A549 (cell line): ENCODE data around the gene NT5C3B. TPM values are rescaled to one million over a fixed set of nuclear protein-coding genes. Genes with fewer than 3 reads are reported as not detected.
A peak's percentile ranks its signal among the peaks of the same experiment; 100 is the strongest.

ENCODE experiments used
- ATAC-seq, 2 experiments: fragments of 200-7000 bp in 1 of 2; fragments of >200 bp in 1 of 2; cut with Nextera tagmentation in 1 of 2; cut with Tn5 transposase in 1 of 2; 3 replicates each; pipeline versions ENCODE4 v1.8.0 to v1.9.1; 2018 to 2020; ENCODE audit warnings: mild to moderate bottlenecking in 1 of 2, moderate library complexity in 1 of 2
- CTCF ChIA-PET: fragments of 300-600 bp; sonication (Branson Sonifier 250); formaldehyde crosslinking; extraction: SDS; loops from one replicate; lab custom pipeline; 2021; ENCODE audit warnings: antibody characterized with exemption, inconsistent platforms; lab: Yijun Ruan, JAX
- POLR2A ChIA-PET: fragments of 350-600 bp; formaldehyde crosslinking; extraction: SDS; loops from one replicate; lab custom pipeline; 2021; ENCODE audit warnings: antibody characterized with exemption, inconsistent platforms; lab: Yijun Ruan, JAX
- DNase-seq, 2 experiments: peaks; one replicate each; pipeline versions ENCODE4 v3.0.0 to v3.0.0-alpha.2; 2011 to 2016; ENCODE audit warnings: low read depth in 1 of 2, low spot score in 1 of 2
- FAIRE-seq: peaks from 2 replicates; lab custom pipeline; 2011; peaks lifted over from hg19 to GRCh38; lab: Jason Lieb, UNC
- H3K27ac ChIP-seq, 2 experiments: fragments of >200 bp; sonication (Bioruptor Twin); formaldehyde crosslinking; 3 replicates each; pipeline ENCODE4 v1.5.1; 2016 to 2017
- H3K4me1 ChIP-seq: fragments of >200 bp; sonication (Bioruptor Twin); formaldehyde crosslinking; 3 replicates; pipeline ENCODE4 v1.6.1; 2016
- H3K4me2 ChIP-seq: fragments of >200 bp; sonication (Bioruptor Twin); formaldehyde crosslinking; 3 replicates; pipeline ENCODE4 v1.6.1; 2016
- H3K4me3 ChIP-seq: fragments of >200 bp; sonication (Bioruptor Twin); formaldehyde crosslinking; 3 replicates; pipeline ENCODE4 v1.5.1; 2016
- H3K9me3 ChIP-seq: fragments of >200 bp; sonication (Bioruptor Twin); formaldehyde crosslinking; 3 replicates; pipeline ENCODE4 v1.6.1; 2016
- BHLHE40 ChIP-seq: IDR thresholded peaks from 2 replicates; pipeline ENCODE4 v1.6.1; 2012; ENCODE audit warnings: low read depth, low read length, inconsistent platforms
- CEBPB ChIP-seq, 2 experiments: fragments of >200 bp in 1 of 2; sonication (Bioruptor Twin) in 1 of 2; formaldehyde crosslinking in 1 of 2; IDR thresholded peaks; 2 replicates each; pipeline ENCODE4 v1.6.1; 2012 to 2016
- CHD4 ChIP-seq: fragments of 200-600 bp; sonication (generic); IDR thresholded peaks from 2 replicates; pipeline ENCODE4 v1.6.1; 2016; ENCODE audit warnings: antibody characterized with exemption, mild to moderate bottlenecking, borderline replicate concordance
- CTCF ChIP-seq: fragments of >200 bp; sonication (Bioruptor Twin); formaldehyde crosslinking; IDR thresholded peaks from 3 replicates; pipeline ENCODE4 v1.5.1; 2016
- ELK1 ChIP-seq: fragments of 150-350 bp; IDR thresholded peaks from 2 replicates; pipeline ENCODE4 v1.6.1; 2014; ENCODE audit warnings: low read depth, mild to moderate bottlenecking, low read length
- EP300 ChIP-seq, 2 experiments: fragments of >200 bp; sonication (Bioruptor Twin); formaldehyde crosslinking; IDR thresholded peaks; 2 replicates in 1 of 2; 3 replicates in 1 of 2; pipeline ENCODE4 v1.6.1; 2016 to 2017
- ESRRA ChIP-seq: fragments of 150-350 bp; IDR thresholded peaks from 2 replicates; pipeline ENCODE4 v1.6.1; 2014; ENCODE audit warnings: mild to moderate bottlenecking, low read length, borderline replicate concordance
- FOXS1 ChIP-seq: fragments of 250-450 bp; sonication (Bioruptor Pico); IDR thresholded peaks from 2 replicates; pipeline ENCODE4 v1.5.0; 2020; ENCODE audit warnings: mild to moderate bottlenecking, moderate library complexity
- GATA3 ChIP-seq: IDR thresholded peaks from 2 replicates; pipeline ENCODE4 v1.6.1; 2012; ENCODE audit warnings: borderline replicate concordance
- HDAC2 ChIP-seq: fragments of 200-600 bp; sonication (generic); IDR thresholded peaks from 2 replicates; pipeline ENCODE4 v1.6.1; 2016
- HES2 ChIP-seq: fragments of >200 bp; sonication (Bioruptor Twin); formaldehyde crosslinking; IDR thresholded peaks from 2 replicates; pipeline ENCODE4 v1.6.1; 2016
- JUN ChIP-seq, 2 experiments: fragments of >200 bp; sonication (Bioruptor Twin); formaldehyde crosslinking; IDR thresholded peaks; 2 replicates in 1 of 2; 3 replicates in 1 of 2; pipeline ENCODE4 v1.6.1; 2016 to 2017
- MAFK ChIP-seq: fragments of 450-650 bp; IDR thresholded peaks from 2 replicates; pipeline ENCODE4 v1.6.1; 2014; ENCODE audit not compliant: partially characterized antibody
- MAZ ChIP-seq: fragments of 150-350 bp; IDR thresholded peaks from 2 replicates; pipeline ENCODE4 v1.6.1; 2014; ENCODE audit warnings: antibody characterized with exemption, low read depth, low read length, borderline replicate concordance
- NPAS2 ChIP-seq: fragments of 250-450 bp; sonication (Bioruptor Pico); IDR thresholded peaks from 2 replicates; pipeline ENCODE4 v1.8.0; 2022; ENCODE audit warnings: mild to moderate bottlenecking, moderate library complexity, borderline replicate concordance
- NR3C1 ChIP-seq: fragments of >200 bp; sonication (Bioruptor Twin); formaldehyde crosslinking; IDR thresholded peaks from 3 replicates; pipeline ENCODE4 v1.6.1; 2017
- PHF8 ChIP-seq: fragments of 200-600 bp; sonication (generic); IDR thresholded peaks from 2 replicates; pipeline ENCODE4 v1.6.1; 2016; ENCODE audit warnings: low read depth, mild to moderate bottlenecking, antibody characterized with exemption, moderate library complexity, borderline replicate concordance
- RARB ChIP-seq: fragments of 250-450 bp; sonication (Bioruptor Pico); IDR thresholded peaks from 2 replicates; pipeline ENCODE4 v1.8.0; 2021; ENCODE audit warnings: mild to moderate bottlenecking, moderate library complexity
- RNF2 ChIP-seq: fragments of 200-600 bp; sonication (generic); IDR thresholded peaks from 2 replicates; pipeline ENCODE4 v1.6.1; 2016; ENCODE audit warnings: low read depth, mild to moderate bottlenecking, antibody characterized with exemption, moderate library complexity, borderline replicate concordance
- SMC3 ChIP-seq: fragments of >200 bp; sonication (Bioruptor Twin); formaldehyde crosslinking; IDR thresholded peaks from 3 replicates; pipeline ENCODE4 v1.6.1; 2018; ENCODE audit warnings: inconsistent platforms
- TFCP2L1 ChIP-seq: fragments of 250-450 bp; sonication (Bioruptor Pico); IDR thresholded peaks from 2 replicates; pipeline ENCODE4 v1.5.0; 2021; ENCODE audit warnings: mild to moderate bottlenecking
- TP53 ChIP-seq: fragments of 250-450 bp; sonication (Bioruptor Pico); IDR thresholded peaks from 2 replicates; pipeline ENCODE4 v1.5.0; 2021; ENCODE audit warnings: mild to moderate bottlenecking, moderate library complexity
- ZFP36 ChIP-seq: fragments of 450-650 bp; IDR thresholded peaks from 2 replicates; pipeline ENCODE4 v1.6.1; 2014; ENCODE audit warnings: borderline replicate concordance; ENCODE audit not compliant: partially characterized antibody
- WGBS: methylation state at CpG from one replicate; pipeline ENCODE4 v1.1.6; 2017; ENCODE audit errors: missing lambda C conversion rate; 5-methylcytosine and 5-hydroxymethylcytosine counted together
- polyA plus RNA-seq, 4 experiments: library from polyadenylated mRNA; depleted of rRNA in 3 of 4; stranded (reverse); fragments of >200 nt; fragmentation: RNase III in 1 of 4; extraction: RNeasy Plus Mini Kit Qiagen cat#74134 plus additional on column Dnase treatment in 1 of 4; gene quantifications; 2 replicates in 3 of 4; 3 replicates in 1 of 4; pipeline ENCODE4 v1.2.3, GENCODE V29; 2011 to 2017
- TF ChIP-seq, protein P1 (sequence below): IDR thresholded peaks from 2 replicates; pipeline ENCODE4 v1.6.1; 2012; ENCODE audit warnings: low read depth, borderline replicate concordance
- TF ChIP-seq, protein P2 (sequence below): fragments of 200-600 bp; sonication (generic); IDR thresholded peaks from 2 replicates; pipeline ENCODE4 v1.6.1; 2016; ENCODE audit warnings: antibody characterized with exemption, mild to moderate bottlenecking, moderate library complexity
- TF ChIP-seq, protein P3 (sequence below): IDR thresholded peaks from 2 replicates; pipeline ENCODE4 v1.6.1; 2012

The NT5C3B gene
- polyA plus RNA-seq, 2 of the 4 experiments (the other 2 are of a cell fraction): 109 to 171 TPM

DNA sequence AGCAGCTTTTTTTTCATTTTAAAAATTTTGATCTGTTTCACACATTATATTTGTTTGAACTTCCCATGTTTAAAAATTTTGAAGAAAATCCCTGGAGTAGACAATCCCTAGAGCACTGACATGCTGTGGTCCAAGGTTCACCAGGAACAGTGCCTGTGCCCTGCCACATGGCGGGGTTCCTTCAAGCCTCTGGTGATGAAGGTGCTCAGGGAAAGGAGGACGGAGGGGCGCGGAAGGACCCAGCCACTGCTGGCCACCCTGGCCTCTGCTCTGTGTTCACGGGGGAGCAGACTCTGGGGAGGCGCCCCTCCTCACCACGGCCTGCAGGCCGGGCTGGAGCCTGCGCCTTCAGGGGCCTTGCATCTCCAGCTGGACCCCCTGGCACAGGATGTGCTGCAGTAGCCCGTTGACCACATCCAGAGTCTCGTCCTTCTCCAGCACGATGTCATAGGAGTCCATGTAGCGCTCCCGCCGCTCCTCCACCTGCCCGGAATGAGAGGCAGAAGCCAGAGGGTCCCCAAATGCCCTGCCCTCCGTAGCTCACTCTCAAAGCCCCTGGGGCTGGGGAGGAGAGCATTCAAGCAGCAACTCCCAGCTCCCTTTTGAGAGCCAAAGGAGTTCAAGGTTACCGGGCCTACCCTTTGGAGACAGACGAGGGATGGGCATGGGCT is 10.7 kb downstream of the NT5C3B start:
- no peaks in the 10 kb centered on the region for H3K9me3 ChIP-seq
- ChIA-PET POLR2A (no interaction called here), CTCF (interaction anchor here (0.6 to 3.6 kb wide), 8 partner anchors 9 to 270 kb away, joined by 3 to 14 read pairs (median 3); partner anchors contain the start of genes FKBP10 and P3H4)
- no peak overlapping the region for H3K4me2 ChIP-seq
- H3K27ac ChIP-seq: no peak overlapping the region
- DNase-seq: no peak
- no peak overlapping the region for H3K4me3 ChIP-seq
- WGBS: 87% methylated on average over 17 of the region's 19 CpGs
- no peaks in the 10 kb centered on the region for H3K4me1 ChIP-seq
- TF ChIP-seq HDAC2 (no peak), SMC3 (no peak), RARB (CRISPR knock-in tag) (no peak), BHLHE40 (no peak), TP53 (no peak), ELK1 (no peak), NR3C1 (no peak), TFCP2L1 (CRISPR knock-in tag) (no peak), JUN (IDR thresholded peaks at IDR 0.05) (no peak), NPAS2 (CRISPR knock-in tag) (no peak), EP300 (IDR thresholded peaks at IDR 0.05) (no peak), ESRRA (no peak), CHD4 (no peak)
- TF ChIP-seq, protein P1, sequence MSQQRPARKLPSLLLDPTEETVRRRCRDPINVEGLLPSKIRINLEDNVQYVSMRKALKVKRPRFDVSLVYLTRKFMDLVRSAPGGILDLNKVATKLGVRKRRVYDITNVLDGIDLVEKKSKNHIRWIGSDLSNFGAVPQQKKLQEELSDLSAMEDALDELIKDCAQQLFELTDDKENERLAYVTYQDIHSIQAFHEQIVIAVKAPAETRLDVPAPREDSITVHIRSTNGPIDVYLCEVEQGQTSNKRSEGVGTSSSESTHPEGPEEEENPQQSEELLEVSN: no peak
- TF ChIP-seq, protein P2, sequence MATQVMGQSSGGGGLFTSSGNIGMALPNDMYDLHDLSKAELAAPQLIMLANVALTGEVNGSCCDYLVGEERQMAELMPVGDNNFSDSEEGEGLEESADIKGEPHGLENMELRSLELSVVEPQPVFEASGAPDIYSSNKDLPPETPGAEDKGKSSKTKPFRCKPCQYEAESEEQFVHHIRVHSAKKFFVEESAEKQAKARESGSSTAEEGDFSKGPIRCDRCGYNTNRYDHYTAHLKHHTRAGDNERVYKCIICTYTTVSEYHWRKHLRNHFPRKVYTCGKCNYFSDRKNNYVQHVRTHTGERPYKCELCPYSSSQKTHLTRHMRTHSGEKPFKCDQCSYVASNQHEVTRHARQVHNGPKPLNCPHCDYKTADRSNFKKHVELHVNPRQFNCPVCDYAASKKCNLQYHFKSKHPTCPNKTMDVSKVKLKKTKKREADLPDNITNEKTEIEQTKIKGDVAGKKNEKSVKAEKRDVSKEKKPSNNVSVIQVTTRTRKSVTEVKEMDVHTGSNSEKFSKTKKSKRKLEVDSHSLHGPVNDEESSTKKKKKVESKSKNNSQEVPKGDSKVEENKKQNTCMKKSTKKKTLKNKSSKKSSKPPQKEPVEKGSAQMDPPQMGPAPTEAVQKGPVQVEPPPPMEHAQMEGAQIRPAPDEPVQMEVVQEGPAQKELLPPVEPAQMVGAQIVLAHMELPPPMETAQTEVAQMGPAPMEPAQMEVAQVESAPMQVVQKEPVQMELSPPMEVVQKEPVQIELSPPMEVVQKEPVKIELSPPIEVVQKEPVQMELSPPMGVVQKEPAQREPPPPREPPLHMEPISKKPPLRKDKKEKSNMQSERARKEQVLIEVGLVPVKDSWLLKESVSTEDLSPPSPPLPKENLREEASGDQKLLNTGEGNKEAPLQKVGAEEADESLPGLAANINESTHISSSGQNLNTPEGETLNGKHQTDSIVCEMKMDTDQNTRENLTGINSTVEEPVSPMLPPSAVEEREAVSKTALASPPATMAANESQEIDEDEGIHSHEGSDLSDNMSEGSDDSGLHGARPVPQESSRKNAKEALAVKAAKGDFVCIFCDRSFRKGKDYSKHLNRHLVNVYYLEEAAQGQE: no peak
- TF ChIP-seq, all 56 proteins: peak for 0
- ATAC-seq (peak; percentile 6 to 41; a peak in 3 of 6 replicates), FAIRE-seq (no peak)

DNA sequence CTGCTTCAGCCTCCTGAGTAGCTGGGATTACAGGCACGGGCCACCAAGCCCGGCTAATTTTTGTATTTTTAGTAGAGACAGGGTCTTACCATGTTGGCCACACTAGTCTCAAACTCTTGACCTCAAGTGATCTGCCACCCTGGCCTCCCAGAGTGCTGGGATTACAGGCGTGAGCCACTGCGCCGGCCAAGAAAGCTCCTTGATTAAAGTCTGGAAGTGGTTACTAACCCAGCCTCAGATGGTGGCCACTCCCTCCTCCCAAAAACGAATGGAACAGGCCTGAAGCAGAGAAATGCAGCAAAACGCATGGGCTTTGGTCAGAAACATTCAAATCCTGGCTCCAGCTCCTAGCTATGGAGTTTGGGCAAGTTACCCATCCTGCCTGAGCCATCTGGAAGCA is 11.9 kb downstream of the NT5C3B start:
- no peak overlapping the region for H3K4me3 ChIP-seq
- H3K27ac ChIP-seq: no peak overlapping the region
- no peak for TF ChIP-seq HDAC2
- TF ChIP-seq MAZ: no peak
- no peak for TF ChIP-seq HES2
- no peak for TF ChIP-seq CEBPB (IDR thresholded peaks at IDR 0.05)
- no peak for TF ChIP-seq RNF2
- TF ChIP-seq ESRRA: no peak
- TF ChIP-seq GATA3: no peak
- TF ChIP-seq BHLHE40: no peak
- TF ChIP-seq, protein P3, sequence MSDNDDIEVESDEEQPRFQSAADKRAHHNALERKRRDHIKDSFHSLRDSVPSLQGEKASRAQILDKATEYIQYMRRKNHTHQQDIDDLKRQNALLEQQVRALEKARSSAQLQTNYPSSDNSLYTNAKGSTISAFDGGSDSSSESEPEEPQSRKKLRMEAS: no peak
- TF ChIP-seq ZFP36: no peak
- no peak for TF ChIP-seq FOXS1 (CRISPR knock-in tag)
- no peak for TF ChIP-seq PHF8
- no peak for TF ChIP-seq CTCF
- no peak for TF ChIP-seq ELK1
- no peak for TF ChIP-seq SMC3
- TF ChIP-seq MAFK: no peak
- ChIA-PET POLR2A (interaction anchor here (1.1 to 2.2 kb wide), 2 partner anchors 11 to 41 kb away, joined by 4 to 8 read pairs; partner anchors contain the start of genes FKBP10, KLHL11 and P3H4), CTCF (interaction anchor here (0.7 to 3.6 kb wide), 5 partner anchors 9 to 40 kb away, joined by 3 to 14 read pairs (median 6); partner anchors contain the start of genes FKBP10, JUP and P3H4)
- WGBS: 84% methylated on average over 6 of the region's 7 CpGs
- FAIRE-seq (no peak), ATAC-seq (no peak; a peak in 1 of 6 replicates), DNase-seq (no peak)
- no peak overlapping the region for H3K4me2 ChIP-seq
- H3K9me3 ChIP-seq: no peaks in the 10 kb centered on the region
- H3K4me1 ChIP-seq: no peaks in the 10 kb centered on the region
